Stimulated activated CD4-positive, alpha-beta T cell treated with anti-CD3 and anti-CD28 coated beads, TNF-alpha, amount 100 ng/mL, for 1 hour (primary cell): ENCODE data around the gene ZNF154.
"Not testable (repeated sequence)": the region's sequence is repeated elsewhere in the genome, so short reads cannot be mapped to it uniquely, and the experiment has no call there.

Source experiments
- DNase-seq, 3 donors: peaks; one replicate each; pipeline ENCODE4 v3.0.0-alpha.2; 2020; ENCODE audit warnings: low read depth in 3 of 3, low spot score in 1 of 3

Gene ZNF154

DNA sequence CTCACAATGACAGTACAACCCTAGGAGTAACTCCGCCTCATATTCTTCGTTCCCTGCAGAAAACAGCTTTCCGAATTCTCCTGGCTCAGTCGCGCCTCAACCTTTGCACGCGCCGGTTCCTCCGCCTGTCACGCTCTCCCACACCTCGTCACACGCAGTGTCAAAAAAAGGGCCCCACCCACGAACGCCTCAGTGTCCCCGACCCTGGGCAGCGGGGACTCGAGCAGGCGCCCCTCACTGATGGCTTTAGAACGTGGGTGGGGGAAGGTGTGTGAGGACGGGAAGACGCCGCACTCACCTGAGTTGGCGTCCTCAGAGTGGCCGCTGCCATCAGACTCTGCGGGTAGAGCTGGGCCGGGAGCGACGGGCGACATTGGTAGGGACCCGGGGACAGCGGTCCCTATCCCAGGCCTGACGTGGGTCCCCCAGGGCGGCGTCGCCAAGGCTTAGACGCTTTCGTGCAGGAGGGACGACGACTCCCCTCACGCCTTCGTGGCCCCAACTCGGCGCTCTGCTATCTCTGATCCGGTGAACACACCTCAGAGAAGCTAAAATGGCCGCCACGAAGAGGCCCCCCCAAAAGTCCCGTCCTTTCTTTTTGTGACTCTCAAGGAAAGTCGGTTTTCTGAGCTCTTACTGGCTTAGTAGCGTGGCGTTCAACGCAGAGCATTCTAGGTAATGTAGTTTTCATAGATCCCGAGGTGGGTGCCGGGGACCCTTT is at the start of gene ZNF154:
Gene ZNF154, minus strand, starts transcription at position 564 of the 721 bp plus-strand sequence. Its CDS starts 233 bp downstream, at position 331.
- DNase-seq: peak in 1 of 3 donors; percentile 2

DNA sequence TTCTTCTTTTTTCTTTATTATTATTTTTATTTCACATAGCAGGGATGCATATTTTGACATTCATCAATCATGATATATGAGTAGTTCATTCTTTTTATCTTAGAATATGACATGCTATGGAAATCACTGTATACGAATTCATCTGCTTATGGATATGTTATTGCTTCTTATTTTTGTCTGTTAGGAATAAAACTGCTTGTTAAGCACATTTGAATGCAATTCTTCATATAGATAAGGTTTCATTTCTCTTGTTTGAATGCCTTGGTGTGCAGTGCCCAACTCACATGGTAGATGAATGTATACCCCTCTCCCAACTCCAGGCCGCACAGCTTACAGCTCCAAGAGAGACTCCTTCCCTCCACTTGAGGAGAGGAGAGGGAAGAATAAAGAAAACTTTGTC is 48.9 kb upstream of the ZNF154 start:
- DNase-seq: no peak

DNA sequence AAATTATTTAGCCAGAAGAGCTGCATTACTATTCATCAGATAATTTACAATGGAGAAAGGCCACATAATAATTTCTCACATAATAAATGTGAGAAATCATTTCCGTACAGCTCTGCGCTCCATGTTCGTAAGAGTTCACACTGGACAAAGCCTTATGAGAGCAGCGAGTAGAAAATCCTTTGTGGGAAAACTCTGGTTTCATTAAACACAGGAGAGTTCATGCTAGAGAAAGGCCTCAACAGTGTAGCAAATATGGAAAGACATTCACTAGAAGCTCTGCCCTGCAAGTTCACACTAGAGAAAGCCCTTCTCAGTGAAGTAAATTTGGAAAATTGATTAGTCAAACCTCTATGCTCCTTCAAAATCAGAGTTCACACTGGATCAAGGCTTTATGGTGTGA is 46.0 kb upstream of the ZNF154 start:
- DNase-seq: no peak

DNA sequence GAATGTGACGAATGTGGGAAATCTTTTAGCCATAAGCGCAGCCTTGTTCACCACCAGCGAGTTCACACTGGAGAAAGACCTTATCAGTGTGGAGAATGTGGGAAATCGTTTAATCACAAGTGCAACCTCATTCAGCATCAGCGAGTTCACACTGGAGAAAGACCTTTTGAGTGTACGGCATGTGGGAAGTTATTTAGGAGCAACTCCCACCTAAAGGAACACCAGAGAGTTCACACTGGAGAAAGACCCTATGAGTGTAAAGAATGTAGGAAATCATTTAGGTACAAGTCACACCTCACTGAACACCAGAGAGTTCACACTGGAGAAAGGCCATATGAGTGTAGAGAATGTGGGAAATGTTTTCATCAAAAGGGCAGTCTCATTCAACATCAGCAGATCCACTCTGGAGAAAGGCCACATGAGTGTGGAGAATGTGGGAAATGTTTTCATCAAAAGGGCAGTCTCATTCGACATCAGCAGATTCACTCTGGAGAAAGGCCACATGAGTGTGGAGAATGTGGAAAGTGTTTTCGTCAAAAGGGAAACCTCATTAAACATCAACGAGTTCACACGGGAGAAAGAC is 45.2 kb upstream of the ZNF154 start:
- no peak for DNase-seq

DNA sequence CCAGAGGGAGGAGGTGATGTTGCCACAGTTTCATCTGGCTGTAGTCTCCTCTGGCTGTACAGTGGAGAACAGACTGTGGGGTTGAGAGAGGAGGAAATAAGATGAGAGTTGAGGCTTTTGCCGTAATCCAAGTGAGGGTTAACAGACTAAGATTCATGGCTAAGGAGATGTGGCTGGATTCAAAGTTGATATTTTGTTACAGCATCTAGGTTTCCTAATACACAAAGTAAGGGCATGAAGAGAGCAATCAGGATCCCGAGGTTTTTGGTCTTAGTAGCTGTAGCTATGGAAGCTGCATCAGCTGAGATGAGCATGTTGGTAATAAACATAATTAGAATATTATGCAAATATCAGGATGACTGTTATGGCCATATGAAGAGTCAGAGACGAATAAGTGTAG is 39.0 kb upstream of the ZNF154 start:
- DNase-seq: no peak

DNA sequence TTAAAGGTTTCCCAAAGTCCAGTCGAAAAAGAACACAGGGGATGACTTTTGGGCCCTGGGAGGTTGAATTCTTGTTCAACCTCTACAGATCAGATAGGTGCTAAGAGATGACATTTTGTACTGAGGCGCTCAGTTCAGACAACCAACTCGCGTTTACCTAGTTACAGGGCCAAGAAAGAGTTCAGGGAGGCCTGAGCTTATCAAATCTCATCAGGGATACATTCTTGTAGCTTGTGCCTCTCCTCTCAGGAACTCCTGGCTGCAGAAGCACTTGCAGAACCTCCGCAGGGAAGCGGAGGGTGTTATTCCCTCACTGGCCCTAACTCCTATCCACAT is 38.4 kb upstream of the ZNF154 start:
- DNase-seq: no peak

DNA sequence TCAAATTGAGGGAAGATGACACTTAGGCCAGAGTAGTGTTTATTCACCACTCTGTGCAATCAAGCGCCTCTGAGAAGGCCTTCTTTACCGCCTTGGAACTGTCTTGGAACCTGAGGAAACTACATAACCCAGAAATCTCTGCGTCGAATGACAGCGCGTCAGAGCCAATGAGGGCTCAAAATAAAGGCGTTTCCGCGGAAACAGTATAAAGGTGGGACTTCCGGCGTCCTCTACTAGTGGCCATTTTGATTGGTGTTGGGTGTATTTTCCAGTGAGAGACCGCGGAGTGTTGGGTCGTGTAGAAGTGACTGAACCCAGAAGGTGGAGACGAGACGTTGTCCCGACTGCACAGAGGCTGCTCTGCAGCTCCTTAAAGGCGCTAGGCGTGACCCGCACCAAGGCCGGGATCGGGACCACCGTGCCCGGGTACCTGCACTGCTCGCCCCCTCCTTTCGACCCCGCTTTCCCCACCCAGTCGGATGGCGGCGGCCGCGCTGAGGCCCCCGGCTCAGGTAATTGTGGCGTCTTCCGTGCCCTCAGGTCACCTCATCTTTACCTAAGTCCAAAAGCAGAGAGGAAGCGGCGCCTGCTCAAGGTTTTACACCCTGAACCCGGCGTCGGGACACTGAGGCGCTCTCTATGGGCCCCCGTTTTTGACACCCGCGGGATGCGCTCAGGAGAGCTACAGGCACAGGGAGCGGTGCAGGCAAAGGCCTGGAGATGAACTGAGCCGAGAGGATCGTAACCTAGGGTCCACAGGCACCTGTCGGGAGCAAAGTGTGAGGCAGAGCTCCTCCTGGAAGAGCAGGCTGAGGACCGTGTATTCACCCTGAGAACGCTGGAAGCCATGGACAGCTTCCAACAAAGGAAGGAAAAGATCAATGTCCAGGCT is 37.8 kb upstream of the ZNF154 start, which contains the start of gene ZNF776:
Gene ZNF776, plus strand, starts transcription at position 236 of the 892 bp plus-strand sequence. Its CDS starts 244 bp downstream, at position 480.
- peak; percentile 51 to 65 (median 59) for DNase-seq

DNA sequence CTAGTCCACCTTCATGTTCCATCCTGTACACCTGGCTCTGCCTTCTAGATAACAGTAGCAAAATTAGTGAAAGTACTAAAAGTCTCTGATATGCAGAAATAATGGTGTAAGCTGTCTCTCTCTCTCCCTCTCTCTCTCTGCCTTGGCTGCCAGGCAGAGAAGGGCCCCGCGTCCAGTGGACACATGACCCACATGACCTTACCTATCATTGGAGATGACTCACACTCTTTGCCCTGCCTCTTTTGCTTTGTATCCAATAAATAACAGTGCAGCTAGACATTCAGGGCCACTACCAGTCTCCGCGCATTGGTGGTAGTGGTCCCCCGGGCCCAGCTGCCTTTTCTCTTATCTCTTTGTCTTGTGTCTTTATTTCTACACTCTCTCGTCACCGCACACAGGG is 29.8 kb upstream of the ZNF154 start:
- DNase-seq: not testable (repeated sequence)

DNA sequence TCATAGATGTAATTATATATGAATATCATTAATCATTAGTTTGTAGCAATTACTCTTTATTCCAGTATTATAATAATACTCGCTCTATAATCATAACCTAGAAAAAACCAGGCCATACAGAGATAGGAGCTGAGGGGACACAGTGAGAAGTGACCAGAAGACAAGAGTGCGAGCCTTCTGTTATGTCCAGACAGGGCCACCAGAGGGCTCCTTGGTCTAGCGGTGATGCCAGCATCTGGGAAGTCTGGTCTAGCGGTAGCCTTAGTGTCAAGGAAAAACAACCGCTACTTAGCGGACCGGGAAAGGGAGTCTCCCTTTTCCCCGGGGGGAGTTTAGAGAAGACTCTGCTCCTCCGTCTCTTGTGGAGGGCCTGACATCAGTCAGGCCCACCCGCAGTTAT is 29.3 kb upstream of the ZNF154 start:
- peak in 1 of 3 donors; percentile 27 for DNase-seq

DNA sequence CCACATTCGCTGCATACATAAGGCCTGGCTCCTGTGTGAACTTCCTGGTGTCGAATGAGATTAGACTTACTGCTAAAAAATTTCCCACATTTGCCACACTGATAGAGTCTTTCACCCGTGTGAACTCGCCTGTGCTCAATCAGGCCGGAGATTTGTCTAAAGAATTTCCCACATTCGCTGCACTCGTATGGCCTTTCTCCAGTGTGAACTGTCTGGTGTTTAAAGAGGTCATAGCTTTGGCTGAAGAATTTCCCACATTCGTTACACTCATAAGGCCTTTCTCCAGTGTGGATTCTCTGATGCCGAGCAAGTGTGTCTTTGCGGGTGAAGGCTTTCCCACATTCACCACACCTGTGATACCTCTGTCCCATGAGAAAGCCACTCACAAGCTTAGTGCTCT is 11.9 kb upstream of the ZNF154 start:
- no peak for DNase-seq

DNA sequence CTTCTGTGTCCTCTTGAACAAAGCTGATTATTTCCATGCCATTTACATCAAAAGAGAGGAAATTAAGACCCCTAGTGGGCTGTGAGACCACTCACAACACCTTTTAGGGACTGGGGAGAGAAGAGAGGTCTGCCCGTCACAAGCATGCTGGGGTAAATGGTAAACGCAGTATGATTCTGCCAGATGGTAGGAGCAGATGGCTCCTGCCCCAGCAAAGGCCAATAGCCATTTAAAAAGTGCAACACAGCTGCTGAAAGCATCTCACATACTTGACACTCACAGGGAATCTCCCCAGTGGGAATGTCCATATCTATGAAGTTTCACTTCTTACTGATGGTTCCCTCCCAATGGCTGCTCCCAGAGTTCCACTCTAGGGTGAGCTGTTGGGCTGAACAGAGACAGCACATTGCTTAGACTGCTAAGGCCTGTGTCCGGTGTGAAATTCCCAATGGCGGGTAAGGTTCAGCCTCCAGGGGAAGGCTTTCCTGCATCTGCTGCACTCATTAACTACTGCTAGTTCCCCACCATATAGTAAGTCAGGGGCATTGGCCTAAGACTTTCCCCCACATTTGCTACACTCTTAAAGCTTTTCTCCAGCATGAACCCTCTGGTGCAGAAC is 11.0 kb upstream of the ZNF154 start:
- no peak for DNase-seq

DNA sequence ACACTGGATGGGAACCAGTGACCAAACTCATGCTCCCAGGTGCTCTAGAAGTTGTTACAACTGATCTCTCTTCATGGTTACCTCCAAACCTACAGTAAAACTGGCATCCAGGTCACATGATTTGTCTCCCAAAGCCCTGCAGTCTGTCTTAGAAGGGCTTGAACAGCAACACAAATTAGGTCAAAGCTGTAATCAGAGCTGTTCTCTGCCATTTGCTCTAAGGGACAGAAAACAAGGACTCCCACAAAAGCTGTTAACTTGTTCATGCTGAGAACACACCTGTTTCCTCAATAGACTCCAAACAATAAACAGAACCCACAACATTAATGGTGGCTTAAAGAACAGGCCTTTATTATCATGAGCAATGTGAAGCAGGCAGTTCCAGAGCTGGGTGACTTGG is 10.4 kb upstream of the ZNF154 start:
- DNase-seq: no peak

DNA sequence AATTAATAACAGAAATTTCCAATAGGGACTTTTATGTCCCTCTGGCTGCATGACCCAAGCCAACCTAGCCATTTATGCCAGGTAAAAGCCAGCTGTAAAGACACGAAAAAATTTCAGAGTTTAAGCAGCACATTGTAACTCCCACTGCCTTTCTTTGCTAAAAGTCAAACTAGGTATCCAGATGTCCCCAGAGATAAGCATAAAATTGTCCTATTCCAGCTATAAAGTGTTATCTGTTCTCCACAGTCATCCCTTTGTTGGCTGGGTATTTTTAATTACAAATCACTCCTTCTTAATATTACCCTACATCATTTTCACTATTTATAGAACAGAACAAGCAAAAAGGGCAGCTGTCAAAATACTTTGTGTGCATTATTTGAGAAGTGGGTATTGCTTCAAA is 3.2 kb upstream of the ZNF154 start:
- no peak for DNase-seq

DNA sequence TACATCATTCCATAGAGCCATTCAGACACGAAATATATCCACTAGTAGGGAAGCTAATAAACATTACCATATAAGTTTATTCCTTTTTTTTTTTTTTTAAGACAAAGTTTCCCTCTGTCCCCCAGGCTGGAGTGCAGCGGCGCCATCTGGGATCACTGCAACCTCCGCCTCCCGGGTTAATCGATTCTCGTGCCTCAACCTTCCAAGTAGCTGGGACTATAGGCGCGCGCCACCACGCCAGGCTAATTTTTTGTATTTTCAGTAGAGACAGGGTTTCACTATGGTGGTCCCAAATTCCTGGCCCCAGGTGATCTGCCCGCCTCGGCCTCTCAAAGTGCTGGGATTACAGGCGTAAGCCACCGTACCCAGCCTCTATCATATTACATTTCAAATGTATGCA is 612 bp upstream of the ZNF154 start:
- no peak for DNase-seq

DNA sequence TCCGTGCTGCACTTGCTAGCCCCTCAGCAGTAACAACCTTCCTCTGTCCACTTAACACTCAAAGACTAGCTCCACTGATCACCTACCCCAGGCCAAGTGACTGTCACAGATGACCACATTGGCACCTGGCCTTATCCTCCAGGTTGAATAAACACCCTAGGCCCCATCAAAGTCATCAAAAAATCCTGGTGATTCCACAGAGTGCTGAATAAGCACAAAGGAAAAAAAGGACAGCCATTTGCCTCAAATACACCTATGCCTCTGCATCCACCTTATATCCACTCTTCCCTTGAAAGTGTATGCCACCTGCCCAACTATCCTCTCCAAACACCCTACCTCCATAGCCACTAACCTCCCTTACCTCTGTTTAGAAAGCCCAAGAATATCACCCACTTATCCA is 2.7 kb downstream of the ZNF154 start:
- DNase-seq: no peak

DNA sequence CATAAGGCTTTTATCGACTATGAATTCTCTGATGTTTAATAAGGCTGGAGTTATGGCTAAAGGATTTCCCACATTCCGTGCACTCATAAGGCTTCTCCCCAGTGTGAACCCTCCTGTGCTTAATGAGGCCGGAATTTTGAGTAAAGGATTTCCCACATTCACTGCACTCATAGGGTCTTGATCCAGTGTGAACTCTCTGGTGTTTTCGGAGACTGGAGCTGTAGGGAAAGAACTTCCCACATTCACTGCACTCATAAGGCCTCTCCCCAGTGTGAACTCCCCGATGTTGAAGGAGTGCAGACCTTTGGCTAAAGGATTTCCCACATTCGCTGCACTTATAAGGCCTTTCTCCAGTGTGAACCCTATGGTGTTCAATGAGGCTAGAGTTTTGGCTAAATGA is 7.4 kb downstream of the ZNF154 start:
- DNase-seq: no peak

DNA sequence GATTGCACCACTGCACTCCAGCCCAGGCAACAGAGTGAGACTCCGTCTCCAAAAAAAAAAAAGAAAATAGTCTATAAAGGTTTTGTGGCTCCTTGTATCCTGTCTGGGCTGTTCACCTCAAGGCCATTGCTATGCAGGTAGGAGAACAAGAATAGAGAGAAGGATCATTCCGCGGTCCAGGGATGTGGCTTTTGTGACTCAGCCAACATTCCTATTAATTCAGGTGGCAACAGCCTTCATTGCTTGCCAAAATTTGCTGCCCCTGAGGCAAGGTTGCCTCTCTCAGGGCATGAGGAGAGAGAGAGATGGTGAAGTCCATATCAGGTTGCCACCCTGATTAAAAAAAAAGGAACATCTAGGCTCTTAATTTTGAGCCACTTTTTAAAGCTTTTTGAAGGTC is 19.3 kb downstream of the ZNF154 start:
- no peak for DNase-seq

DNA sequence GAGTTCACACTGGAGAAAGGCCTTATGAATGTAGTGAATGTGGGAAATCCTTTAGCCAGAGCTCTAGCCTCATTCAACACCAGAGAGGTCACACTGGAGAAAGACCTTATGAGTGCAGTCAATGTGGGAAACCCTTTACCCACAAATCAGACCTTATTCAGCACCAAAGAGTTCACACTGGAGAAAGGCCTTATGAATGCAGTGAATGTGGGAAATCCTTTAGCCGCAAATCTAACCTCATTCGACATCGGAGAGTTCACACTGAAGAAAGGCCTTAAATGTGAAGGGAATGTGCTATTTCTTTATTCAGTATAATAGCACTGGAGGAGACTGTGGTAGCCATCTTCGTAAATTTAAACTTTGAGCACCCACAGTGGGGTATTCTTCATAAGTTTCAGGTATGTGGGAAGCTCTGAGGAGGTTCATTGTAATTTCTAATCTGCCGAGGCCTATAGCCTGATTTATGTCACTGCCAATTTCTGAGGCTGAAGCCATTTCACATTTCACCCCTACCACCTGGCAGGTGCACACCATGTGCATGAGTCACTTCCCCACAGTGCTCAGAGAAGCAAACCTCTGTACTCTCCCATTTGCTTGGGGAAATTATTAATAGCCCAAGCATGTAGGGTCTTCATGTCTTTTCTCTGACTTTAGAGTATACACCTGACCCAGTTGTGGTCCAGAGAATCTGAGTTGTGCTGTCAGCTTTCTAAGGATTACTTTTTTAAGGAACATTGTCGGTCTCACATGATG is 20.8 kb downstream of the ZNF154 start:
- no peak for DNase-seq

DNA sequence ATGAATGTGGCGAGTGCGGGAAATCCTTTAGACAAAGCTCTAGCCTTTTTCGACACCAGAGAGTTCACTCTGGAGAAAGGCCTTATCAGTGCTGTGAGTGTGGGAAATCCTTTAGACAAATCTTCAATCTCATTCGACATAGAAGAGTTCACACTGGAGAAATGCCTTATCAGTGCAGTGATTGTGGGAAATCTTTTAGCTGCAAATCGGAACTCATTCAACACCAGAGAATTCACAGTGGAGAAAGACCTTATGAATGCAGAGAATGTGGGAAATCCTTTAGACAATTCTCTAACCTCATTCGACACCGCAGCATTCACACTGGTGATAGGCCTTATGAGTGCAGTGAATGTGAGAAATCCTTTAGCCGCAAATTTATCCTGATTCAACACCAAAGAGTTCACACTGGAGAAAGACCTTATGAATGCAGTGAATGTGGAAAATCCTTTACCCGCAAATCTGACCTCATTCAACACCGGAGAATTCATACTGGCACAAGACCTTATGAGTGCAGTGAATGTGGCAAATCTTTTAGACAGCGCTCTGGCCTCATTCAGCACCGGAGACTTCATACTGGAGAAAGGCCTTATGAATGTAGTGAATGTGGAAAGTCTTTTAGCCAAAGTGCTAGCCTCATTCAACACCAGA is 21.5 kb downstream of the ZNF154 start:
- DNase-seq: no peak

DNA sequence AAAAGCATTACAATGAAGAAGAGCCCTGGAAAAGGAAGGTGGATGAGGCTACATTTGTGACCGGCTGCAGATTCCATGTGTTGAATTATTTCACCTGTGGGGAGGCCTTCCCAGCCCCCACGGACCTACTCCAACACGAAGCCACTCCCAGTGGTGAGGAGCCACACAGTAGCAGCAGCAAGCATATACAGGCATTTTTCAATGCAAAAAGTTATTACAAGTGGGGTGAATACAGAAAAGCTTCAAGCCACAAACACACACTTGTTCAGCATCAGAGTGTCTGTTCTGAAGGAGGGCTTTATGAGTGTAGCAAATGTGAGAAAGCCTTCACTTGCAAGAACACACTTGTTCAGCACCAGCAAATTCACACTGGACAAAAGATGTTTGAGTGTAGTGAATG is 22.3 kb downstream of the ZNF154 start:
- no peak for DNase-seq
